HG03521 (cell line): ENCODE results near the gene HOXA6.
A peak's percentile ranks its signal among the peaks of the same experiment; 100 is the strongest.

Source experiments
- ATAC-seq: cut with Tn5 transposase; IDR thresholded peaks from one replicate; pipeline ENCODE4 v1.9.1; 2021; ENCODE audit warnings: mild to moderate bottlenecking, moderate library complexity; ENCODE audit not compliant: unreplicated experiment

Gene HOXA6

GRCh38 chr7:27163288-27164044 is 15.9 kb upstream of the HOXA6 start:
- no peak for ATAC-seq

DNA sequence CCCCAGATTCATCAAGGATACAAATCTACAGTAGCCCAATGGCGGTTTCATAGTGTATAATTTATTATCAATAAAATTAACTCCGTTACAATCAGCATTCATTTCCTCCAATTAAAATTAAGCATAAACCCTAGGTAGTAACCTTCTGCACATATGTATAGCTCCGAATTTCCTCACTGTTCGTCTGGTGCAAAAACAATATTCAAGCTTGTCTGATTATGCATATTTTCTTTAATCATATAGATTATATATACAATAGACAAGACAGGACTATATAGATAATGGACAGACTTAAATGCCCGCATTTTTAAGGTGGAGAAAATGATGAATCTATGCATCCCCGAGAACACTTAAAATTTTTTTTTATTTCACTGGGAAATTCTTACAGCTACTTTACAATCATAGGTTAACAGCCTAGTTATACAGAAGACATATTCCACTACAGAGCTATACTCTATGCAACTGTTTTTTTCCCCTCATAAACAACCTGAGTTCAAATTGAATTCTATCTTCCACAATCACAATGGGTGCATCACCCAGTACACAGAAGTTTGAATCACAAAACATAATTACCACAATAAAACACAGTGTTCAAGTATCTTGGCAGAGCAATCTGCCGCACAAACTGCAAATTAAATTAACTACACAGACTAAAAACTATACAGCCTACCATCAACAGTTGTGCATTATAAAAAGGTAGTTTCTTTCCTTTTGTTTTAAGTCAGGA is 15.2 kb upstream of the HOXA6 start:
- no peak for ATAC-seq

DNA sequence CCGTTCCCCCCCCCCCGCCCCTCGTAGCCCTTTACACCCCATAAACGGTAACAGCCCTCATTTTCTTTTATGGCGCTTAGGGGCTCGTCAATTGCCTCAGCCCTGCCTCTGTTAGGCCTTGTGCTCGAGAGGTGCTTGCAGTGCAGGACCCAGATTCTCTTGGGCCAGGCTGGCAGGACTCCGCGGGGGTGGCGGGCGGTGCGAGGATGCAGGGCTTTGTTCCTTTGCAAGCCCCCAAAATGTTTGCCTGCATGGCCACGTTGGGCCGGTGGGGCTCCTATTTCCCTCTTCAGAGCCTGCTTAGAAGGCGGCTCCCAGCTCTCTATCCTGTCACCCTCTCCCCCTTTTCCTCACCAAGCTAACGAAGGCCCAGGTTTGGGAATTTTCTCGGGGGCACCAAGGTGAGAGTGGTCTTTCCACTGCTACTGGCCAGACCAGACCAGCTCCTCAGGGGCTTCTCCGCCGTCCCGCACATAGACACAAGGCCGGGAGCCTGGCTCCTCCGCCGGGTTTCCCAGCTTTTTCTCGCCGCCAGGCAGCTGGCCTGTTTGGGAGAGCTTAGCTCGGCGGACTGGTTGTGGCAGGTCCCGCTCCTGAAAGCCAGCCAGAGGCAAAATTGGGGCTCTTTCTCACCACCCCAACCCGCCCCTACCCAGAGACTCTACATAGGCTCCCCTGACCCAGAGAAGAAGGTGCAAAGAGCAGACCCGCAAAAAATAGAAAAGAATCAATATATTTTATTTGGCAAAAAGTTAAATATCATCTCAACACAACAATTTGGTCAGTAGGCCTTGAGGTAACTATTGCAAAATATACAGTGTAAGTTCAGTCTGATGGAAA is 14.4 kb upstream of the HOXA6 start:
- no peak for ATAC-seq

GRCh38 chr7:27161214-27161720 is 13.7 kb upstream of the HOXA6 start:
- ATAC-seq, result no peak

GRCh38 chr7:27160546-27161213 is 13.1 kb upstream of the HOXA6 start:
- peak; percentile 40 for ATAC-seq

GRCh38 chr7:27160145-27160545 is 12.6 kb upstream of the HOXA6 start:
- no peak for ATAC-seq

DNA sequence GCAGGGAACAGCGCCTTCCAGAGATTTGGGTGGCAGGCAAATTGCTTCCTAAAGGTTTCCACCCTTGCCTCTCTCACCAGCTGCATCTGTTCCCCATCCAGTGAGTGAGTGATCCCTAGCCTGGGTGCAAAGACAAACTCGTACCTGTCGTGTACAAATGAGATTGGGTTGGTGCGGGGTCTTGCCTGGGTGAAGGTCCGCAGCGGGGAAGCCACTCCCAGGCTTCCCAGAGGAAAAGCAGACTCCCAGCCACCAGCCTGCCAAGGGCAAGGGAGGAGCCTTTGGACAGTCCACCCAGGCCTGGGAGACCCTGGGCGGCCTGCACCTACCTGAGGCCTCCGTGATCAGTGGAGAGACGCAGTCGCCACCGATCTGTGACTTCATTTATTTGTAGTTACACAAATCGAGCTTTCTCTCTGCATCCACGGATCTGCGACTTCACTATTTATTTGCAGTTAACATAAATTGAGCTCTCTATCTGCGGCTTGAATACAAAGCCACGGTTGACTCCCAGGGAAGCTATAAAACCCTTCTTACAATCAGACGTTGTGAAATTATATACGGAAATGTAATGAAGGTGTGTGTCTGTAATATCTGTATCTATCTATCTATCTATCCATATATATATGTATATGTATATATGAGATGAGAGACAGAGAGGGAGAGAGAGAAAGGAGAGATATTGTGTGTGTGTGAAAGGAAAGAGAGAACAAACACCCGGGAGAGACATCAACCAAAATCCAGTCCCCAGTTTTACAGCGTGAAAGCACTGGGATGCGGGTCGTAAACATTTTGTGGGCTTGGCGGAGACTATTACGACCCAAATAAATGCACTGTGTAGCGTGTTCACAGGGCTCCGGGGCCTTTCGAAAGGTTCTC is 11.9 kb upstream of the HOXA6 start:
- no peak for ATAC-seq

GRCh38 chr7:27158436-27159265 is 11.1 kb upstream of the HOXA6 start:
- ATAC-seq, result no peak

GRCh38 chr7:27157702-27158431 is 10.3 kb upstream of the HOXA6 start:
- ATAC-seq, result no peak

DNA sequence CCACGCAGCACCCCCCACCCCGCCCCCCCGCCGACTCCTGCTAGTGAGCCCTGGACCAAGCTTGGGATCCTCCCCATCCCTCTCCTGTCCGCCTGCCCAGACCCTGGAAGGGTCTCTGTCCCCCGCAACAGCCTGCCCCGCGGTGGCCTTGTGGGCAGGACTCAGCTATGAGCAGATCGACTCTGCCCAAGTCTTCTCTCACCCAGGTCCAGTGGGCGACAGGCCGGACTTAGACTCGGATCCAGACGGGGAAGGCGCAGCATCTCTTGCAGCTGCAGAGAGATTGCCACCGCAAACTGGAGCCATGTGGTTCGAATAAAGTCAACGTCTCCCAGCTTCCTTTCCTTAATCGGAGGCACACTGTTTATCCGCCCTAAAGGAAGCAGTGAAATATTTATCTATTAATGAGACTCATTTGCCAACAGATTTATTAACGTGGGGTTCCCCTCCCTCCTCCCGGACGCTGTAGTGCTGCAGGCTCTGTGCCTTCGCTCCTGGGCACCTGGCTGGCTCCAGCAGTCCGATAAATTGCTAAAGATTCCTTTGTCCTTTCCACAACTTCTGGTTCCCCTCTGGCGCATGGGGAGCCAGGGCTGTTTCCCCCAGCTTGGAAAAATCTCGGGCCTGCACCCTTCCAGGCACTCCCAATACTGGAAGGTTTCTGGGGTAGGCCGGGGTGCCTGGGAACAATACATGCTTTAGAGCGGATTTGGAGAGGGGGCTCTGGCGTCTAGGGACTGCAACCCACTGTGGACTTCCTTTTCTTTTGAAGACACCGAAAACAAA is 9.5 kb upstream of the HOXA6 start:
- no peak for ATAC-seq

- ATAC-seq, result no peak
Observed at GRCh38 chr7:27156508-27156898, 8.9 kb upstream of the HOXA6 start, which contains the start of gene HOXA7. Gene HOXA7 (minus strand): TSS chr7:27156675. CDS start chr7:27156545, 130 bp downstream.

GRCh38 chr7:27155816-27156507 is 8.4 kb upstream of the HOXA6 start:
- ATAC-seq, result no peak

DNA sequence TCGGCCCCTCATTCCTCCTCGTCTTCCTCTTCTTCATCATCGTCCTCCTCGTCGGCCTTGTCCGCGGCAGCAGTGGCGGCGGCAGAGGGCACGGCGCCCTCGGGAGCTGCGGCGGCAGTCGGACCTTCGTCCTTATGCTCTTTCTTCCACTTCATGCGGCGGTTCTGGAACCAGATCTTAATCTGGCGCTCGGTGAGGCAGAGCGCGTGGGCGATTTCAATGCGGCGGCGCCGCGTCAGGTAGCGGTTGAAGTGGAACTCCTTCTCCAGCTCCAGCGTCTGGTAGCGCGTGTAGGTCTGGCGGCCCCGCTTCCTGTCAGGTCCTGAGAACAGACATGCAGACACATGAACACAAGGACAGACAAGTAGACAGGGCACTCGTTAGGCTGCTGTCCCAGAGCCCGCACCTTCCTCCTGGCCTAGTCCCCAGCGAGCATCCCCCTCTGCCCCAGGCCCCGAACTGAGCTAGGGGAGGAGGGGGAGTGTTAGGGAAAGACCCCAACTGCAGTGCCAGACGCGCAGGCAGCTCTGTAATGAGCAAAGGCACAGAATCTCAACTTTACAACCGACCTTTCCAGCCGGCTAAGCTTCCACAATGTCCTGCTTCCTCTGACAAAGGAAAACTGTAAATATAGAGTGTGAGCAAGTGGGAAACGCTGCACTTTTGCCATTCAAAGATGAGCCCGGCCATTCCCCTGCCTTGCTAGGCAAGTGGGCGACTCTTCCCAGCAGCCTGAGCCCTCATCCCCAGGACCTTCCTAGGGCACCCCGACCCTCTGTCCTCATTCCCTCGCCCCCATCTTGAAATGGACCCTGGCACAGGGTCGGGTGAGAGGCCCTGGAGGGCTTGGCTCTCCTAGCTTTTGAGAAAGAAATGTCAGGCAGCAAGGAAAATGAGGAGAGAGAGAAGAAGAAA is 7.6 kb upstream of the HOXA6 start:
- no peak for ATAC-seq

GRCh38 chr7:27154369-27154768 is 6.8 kb upstream of the HOXA6 start:
- no peak for ATAC-seq

- no peak for ATAC-seq
Observed at GRCh38 chr7:27153526-27153925, 6.0 kb upstream of the HOXA6 start.
